ELF-1 (cell line): ENCODE measurements around the gene RASGEF1C.

ENCODE experiments used
- DNase-seq: peaks from one replicate; pipeline ENCODE4 v3.0.0-alpha.2; 2016; ENCODE audit warnings: low read depth, low spot score

RASGEF1C gene

DNA sequence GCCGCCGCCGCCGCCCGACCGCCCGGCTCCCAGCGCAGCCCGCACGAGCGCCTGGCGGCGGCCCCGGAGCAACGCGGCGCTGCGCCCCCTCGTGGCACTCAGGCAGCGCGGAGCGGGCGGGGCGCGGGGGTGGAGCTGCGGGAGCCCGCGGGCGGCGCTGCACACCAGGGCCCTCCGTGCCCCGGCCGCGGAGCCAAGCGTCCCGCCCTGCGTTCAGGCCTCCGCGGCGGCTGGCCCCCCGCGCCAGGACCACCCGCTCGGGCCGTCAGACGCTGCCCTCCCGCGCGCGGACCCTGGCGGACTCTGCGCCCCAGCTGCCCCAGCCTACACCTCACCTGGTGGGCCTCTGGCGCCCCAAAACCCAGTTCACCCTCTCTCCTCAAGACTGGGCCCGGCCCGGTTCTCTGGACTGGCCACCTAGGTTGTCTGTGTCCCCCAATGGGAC, at the start of gene RASGEF1C:
RASGEF1C (minus strand) TSS at position 75 of the 445 bp plus-strand sequence. CDS start 71,159 bp downstream, outside the sequence.
- DNase-seq, result peak; percentile 52

DNA sequence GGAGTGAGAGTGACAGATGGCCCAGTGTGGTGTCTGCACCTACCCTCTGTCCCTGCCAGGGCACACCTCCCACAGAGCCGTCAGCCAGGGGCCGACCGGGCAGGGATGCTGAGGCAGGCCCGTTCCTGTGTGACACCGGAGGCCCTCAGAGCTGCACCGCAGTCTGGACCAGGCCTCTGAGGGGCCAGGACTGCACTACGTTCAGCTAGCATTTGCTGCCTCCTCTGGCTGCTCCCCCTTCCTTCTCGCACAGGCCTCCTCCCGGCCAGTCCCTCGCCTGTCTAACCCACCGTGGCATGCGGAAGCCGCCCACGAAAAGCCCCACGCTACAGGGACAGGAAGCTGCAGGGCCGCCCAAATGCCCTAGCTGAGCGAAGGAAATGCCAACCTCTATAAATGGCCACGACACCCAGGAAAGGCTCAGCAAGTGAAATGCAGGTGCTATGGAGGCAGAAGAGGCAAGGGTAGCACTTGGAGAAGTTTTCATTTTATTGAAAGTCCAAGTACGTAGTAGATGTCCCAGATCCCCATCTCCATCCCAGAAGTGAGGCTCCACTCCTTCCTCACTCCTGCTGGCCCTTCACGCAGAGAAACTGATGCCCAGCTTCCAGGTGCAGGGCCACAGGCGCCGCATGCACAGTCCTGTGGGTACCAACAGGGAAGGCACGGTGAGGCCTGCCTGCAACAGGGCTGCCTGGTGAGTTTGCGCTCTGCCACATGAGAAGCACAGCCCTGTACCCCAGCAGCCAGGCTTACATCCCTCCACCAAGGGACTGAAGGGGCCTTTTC, 44.2 kb upstream of the RASGEF1C start:
- no peak for DNase-seq

DNA sequence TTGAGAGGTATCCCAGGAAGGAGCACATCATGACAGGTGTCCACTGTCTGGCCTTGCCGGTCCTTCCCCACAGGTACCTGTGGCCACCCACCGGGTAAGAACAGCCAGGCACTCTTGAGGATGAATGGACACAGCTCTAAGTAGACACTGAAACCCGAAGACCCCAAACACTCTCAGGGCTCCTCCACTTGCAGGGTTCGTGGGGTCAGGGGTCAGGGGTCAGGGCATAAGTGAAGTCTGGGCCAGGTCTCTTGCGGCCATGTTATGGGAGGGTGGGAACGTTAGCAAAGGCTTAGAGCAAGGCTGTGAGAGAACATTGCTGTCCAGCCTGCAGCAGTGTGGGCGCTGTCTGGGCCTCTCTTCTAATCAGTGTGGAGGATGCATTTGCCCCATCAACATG, 42.9 kb upstream of the RASGEF1C start:
- no peak for DNase-seq

DNA sequence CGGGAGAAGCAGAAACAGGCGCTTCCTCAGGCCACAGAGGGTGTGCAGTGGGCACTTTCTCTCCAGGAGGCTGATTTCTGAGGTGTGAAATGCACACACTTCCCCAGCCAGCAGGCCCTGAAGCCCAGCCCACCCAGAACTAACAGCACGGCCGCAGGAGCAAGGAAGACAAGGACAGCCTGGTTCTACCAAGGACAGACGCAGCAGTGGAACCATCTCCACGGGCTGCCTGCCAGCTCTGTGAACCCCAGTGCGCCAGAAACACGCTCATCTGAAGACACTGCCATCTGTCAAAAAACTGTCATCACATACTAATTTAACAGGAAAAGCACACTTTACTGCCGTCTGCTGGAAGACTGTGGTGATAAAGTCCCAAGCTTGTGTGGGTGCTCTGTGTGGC, 42.1 kb upstream of the RASGEF1C start:
- no peak for DNase-seq

DNA sequence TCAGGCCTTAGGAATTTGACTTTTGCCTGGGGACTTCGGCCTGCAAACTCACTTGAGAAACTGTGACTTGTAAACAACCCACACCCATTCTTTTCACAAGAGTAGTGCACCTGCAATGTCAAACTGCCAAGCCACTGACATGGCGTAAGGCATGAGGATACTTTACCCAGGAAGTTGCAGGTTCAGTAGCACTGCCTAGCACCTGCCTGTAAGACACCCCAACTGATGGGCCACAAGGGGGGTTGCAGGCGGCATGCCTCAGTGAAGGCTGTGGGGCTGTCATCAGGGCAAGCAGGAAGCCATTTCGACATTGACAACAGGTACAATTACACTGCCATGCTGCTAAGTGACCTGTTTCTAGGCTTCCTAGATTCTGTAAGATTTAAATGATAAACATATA, 41.3 kb upstream of the RASGEF1C start:
- no peak for DNase-seq

DNA sequence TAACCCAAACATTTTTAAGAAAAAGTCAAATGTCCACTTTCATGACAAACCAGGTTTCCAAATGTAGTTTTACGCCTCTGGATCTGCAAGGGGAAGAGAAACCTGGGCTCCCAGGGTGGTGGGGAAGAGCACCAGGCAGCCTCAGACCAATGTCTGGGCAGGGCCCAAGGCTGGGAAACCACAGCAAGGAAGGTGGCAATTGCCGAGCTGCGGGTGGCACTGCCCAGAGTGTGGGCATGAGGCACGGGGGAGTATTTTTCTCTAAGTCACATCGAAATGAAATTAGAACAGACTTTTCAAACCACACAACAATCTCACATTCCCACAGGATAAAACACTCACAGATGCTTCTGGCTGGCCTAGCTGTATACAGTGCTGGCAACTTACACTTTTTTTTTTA, 32.6 kb upstream of the RASGEF1C start:
- no peak for DNase-seq

DNA sequence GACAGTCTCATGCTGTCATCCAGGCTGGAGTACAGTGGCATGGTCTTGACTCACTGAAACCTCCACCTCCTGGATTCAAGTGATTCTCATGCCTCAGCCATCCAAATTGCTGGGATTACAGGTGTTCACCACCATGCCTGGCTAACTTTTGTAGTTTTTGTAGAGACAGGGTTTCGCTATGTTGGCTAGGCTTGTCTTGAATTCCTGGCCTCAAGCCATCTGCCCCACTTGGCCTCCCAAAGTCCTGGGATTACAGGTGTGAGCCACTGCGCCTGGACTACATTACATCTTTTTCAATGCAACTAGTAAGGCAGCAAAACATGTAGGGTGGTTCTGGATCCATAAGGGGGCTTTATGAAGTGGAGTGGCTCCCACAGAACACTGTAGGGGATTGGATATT, 29.6 kb upstream of the RASGEF1C start:
- no peak for DNase-seq

DNA sequence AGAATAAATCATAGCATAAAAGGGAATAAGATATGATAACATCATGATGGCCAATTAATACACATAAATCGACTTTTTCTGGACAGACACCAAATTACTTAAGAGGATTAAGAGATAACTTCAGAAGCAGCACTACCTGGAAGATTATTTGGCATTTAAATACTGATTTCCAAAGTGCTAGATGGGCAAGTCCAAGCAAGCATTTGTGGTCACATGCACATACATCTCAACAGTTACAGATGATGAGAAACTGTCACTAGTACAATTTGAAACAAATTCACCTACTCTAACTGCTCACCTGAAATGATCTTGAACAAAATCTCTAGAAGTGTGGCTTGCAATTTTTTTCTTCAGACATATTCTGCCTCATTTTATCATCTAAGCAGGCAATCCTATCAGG, 26.8 kb upstream of the RASGEF1C start:
- no peak for DNase-seq

DNA sequence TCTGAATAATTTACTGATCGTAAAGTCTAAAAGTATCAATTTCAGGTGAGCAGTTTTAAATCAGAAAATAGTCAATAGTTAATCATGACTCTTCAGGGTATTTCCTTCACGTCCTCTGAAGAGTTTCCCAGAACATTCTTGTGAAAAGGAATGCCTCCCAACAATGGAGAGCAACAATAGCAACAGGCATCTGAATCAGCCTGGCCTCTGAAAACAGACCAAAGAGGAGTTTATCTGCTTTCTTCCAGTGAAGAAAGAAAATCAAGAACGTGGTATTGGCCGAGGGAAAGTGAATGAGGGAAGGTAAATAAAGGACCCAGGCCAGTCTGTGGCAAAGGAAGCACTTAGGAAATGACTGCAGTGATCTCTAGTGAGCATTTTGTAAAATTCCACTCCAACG, 26.1 kb upstream of the RASGEF1C start:
- no peak for DNase-seq

DNA sequence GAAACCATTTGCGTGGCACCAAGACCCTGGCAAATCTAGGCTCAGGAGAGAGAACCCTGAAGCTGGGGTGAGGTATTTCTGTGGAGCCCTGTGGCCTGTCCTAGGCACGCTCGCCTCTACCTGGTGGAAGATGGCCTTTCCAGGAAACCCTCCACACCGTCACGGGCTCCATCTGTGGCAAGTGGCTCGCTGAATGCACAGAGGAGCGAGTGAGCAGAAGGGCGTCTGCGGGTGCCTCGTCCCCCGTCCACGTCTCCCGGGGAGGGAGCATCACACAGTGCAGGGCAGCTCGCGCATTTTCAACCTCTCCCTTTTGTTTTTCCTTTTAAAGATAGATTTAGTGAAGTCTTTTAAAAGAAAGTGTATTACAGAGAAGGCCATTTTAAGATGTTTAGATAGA, 25.3 kb upstream of the RASGEF1C start:
- DNase-seq, result no peak

DNA sequence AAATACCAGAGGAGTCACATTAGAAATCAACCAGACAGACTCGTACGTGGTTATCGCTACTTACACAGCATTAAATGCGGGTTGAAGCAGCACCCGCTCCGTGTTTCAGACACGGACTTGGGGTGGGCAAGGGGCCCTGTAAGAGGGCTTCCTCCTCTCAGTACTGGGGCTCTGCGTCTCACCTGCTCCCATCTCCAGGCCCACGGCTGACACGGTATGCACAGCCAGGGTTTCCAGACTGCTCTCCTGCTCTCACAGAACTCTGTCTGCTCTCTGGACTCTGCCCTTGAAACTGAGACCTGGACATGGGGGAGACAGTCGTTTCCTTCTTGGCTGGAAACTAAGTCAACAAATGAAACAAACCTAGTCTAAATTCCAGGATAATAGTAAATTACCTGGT, 24.7 kb upstream of the RASGEF1C start:
- DNase-seq, result no peak

DNA sequence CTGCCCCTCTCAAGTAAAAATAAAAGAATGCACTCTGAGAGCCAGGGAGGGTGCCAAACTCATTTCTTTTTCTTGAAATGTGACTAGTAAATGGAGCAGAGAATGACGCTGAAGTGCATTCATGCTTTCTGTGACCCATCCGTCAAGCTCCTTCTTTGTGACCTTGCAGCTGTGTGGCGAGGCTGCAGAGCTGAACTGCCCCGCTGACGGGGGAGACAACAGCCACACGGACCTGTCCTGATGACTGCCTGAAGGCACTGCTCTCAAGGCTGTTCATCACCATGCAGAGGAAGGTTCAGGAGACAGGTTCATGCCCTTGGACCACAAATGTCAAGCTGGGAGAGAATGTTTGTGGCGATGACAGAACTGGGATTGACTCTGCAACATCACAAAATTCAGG, 21.0 kb upstream of the RASGEF1C start:
- DNase-seq, result no peak

DNA sequence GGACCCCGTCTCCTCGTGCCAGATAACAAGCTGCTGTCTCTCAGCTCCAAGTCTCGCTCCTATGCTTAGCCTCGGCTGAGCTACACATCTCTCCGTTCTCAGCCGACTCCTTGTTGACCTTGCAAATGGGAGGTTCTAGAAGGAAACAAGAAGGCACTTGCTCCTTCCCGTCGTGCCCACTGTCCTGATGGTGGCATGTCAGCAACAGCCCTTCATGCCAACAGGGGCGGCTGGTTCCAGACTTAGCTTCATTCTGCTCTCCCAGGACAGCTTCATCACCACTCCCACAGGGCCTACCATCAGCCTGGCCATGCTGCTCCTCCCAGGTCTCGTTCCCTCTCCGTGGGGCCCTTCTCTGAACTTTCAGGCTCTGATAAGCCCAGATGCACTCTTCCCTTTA, 13.0 kb upstream of the RASGEF1C start:
- DNase-seq, result no peak

DNA sequence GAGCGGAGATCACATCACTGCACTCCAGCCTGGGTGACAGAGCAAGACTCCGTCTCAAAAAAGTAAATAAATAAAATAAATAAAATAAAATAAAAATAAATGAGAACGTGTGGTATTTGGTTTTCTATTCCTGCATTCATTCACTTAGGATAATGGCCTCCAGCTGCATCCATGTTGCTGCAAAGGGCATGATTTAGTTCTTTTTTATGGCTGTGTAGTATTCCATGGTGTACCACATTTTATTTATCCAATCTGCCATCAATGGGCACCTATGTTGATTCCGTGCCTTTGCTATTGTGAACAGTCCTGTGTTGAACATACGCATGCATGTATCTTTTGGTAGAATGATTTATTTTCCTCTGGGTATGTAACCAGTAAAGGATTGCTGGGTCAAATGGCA, 8.8 kb upstream of the RASGEF1C start:
- DNase-seq, result no peak

DNA sequence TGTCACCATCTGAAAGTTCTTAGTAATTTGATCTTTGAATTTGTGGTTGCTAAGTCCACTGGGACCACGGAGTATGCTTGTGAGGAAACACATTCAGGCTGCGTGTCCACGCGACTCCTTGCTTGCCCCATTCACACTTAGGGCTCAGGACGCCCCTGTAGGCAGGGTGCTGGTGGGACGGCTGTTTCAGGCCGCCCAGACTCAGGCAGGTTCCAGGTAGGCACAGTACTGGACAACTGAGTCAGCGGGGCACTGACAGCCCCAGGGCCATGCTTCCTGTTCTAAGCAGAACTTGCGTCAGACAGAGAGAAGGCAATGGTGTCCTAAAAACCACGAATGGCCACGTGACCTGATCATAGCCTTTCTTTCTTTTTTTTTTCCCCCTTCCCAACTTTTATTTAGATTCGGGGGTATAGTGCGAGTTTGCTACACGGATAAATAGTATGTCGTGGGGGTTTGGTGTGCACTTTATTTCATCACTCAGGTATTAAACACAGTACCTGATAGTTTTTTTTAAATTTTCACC, 7.7 kb upstream of the RASGEF1C start:
- DNase-seq, result no peak

DNA sequence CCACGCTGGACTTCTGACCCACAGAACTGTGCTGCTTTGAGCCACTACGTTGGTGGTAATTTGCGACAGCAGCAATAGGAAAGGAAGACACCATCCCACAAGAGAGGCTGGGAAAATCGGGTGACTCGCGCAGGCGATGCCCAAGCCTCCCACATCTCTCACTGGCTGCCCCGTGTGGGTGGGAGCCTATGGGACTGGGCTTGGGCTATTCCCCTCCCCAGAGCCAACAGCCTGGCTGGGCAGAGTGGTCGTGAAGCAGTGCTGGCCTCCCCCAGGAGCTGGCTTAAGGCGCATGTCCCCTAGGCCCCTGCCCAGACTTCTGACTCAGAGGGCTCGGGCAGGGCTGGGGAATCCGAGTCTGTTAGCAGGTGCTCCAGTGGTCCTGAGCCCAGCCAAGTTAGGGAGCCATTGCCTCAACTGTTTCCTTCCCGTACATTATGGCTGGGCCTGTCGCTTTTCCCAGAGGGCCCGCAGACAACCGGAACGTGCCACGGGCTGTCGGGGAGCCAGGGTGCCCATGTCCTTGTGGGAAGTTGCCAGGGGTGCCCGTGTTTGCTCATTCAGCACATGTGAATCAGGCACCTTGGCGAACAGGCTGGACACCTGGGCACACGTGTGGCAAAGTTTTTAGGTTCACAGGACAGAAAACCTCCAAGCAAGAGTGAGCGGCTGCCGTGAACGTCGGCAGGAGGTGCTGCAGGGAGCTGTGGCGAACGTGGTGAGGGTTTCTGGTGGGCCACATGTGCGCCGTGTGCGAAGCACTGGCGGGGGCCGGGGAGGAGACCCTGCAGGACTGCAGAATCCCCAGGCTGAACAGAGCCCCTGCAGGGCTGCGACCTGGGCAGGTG, 7.0 kb upstream of the RASGEF1C start:
- no peak for DNase-seq

DNA sequence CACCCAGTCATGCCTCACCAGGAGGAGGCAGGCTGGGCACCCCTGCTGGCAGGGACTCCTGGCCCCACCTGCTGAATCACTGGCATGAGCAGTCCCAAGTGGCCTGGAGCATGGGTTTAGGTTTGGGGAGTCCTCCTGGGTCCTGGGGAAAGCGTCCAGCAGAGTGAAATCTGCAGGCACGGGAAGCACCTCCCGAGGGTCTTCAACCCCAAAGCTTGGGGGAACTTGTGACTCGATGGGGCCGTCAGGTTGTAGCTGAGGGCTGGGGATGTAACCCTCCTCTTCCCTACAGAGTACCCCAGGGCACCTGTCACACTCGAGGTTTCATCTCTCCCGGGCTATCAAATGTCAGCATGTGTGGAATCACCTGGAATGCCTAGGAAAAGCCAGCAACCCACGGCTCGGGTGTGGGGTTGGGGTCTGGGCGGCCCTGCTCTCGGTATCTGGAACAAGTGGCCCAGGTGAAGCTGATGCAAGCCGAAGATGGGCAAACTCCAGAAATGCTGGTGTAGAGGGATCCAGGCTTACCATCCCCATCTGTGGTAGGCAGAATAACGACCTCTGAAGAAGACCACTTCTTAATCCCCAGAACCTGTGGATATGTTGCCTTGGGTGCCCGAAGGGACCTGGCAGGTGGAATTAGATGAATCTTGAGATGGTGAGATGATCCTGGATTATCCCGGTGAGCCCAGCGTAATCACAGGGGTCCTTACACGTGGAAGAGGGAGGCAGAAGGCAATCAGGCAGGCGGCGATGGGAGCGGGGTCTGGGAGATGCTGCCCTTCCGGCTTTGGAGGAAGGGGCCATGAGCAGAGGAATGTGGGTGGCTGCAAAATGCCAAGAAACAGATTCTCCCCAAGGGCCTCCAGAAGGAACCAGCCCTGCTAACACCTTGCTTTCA, 6.1 kb upstream of the RASGEF1C start:
- DNase-seq, result no peak

DNA sequence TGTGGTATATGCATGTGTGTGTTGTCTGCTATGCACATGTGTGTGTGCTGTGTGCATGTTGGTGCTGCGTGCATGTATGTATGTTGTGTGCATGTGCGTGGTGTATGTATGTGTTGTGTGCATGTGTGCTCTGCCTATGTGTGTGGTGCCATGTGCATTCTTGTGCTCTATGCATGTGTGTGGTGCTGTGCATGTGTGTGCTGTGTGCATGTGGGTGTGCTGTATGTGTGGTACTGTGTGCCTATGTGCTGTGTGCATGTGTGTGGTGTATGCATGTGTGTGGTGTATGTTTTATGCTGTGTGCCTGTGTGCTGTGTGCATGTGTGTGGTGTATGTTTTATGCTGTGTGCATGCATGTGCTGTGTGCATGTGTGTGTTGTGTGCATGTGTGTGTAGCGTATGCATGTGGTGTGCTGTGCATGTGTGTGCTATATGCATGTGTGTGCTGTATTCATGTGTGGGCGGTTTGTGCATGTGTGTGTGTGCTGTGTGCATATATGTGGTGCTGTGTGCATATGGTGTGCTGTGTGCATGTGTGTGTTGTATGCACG, 4.7 kb upstream of the RASGEF1C start:
- DNase-seq, result no peak

DNA sequence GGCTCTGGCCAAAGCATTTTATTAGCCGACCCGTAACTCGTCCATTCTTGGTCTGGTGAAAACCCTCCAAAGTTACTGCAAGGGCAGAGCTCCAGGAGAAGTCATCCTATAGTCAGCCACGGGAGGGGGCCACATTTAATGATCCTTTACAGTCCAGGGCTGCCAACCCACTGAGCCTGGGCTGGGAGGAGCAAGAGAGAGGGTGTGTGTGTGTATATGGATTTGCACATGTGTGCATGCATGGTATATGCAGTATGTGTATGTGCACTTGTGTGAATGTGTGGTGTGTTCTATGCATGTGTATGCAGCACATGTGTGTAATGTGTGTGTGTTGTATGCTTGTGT, 4.2 kb upstream of the RASGEF1C start:
- DNase-seq, result no peak

DNA sequence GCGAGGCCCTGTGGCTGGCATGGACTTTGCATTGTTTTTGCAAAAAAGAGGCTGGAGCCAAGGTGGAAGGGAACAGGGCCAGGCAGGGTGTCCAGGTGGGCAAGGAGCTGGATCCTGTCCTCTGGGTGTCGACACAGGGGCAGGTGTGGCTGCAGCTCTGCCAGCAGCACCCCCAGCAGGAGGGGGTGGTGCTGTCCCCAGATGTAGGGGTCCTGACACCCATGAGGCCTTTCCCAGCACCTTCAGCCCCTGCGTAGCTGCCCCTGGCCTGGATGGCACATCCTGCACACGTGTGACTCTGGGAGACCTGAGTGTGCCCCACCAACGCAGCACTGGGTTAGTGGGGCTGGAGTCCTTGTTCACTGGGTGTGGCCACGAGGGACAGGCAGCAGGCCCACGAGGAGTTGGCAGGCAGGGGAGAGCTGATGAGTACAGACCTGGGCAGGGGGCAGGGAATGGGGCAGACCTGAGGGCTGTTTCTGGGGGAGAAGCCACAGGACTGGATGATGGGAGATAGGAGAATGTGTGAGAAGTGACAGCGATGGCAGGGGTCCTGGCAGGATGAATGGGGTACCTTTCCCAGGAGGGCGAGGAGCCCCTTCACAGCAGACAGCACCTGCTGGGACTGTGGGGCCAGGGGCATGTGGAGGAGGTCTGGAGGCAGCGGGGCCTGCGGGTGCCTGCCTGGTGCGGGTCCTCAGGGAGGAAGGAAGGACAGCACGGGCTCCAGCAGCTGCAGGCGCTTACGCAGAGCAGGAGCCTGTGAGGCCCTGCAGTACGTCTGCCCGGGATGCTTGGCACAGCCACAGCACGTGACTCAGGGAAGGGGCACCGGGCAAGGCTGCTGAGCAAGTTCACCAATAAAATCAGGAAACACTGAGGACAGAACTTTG, 3.6 kb upstream of the RASGEF1C start:
- DNase-seq, result no peak

DNA sequence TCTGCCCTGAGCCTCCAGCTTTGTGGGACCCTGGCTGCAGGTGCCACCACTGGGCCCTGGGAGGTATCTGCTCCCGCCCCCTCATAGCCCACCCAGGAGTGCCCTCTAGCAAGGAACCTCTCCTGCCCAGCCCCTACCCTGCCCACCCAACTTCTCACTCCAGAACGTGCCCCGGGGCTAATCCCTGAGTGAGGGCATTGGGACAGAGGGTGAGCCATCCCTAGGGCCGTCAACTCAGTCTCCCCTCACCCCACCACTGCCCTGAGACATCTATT, 2.7 kb upstream of the RASGEF1C start:
- no peak for DNase-seq
